DOHH2 (cell line): Measurements from ENCODE around the gene LYSMD4.

Experiments
- EZH2phosphoT487 ChIP-seq: fragments of 200-600 bp; sonication (generic); IDR thresholded peaks from 2 replicates; pipeline ENCODE4 v1.6.1; 2017; ENCODE audit warnings: borderline replicate concordance, mild to moderate bottlenecking, antibody characterized with exemption, low read length, moderate library complexity, mixed read lengths
- TF ChIP-seq, protein P1 (sequence below): fragments of 200-600 bp; sonication (generic); IDR thresholded peaks from one replicate; pipeline ENCODE4 v1.5.1; 2014; ENCODE audit warnings: antibody characterized with exemption, mild to moderate bottlenecking, low read depth, low read length; ENCODE audit not compliant: poor library complexity, severe bottlenecking

GRCh38 chr15:99683000-99683670 lies 50.1 kb downstream of the LYSMD4 start:
- TF ChIP-seq, protein P1, sequence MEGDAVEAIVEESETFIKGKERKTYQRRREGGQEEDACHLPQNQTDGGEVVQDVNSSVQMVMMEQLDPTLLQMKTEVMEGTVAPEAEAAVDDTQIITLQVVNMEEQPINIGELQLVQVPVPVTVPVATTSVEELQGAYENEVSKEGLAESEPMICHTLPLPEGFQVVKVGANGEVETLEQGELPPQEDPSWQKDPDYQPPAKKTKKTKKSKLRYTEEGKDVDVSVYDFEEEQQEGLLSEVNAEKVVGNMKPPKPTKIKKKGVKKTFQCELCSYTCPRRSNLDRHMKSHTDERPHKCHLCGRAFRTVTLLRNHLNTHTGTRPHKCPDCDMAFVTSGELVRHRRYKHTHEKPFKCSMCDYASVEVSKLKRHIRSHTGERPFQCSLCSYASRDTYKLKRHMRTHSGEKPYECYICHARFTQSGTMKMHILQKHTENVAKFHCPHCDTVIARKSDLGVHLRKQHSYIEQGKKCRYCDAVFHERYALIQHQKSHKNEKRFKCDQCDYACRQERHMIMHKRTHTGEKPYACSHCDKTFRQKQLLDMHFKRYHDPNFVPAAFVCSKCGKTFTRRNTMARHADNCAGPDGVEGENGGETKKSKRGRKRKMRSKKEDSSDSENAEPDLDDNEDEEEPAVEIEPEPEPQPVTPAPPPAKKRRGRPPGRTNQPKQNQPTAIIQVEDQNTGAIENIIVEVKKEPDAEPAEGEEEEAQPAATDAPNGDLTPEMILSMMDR, result no peak
- TF ChIP-seq EZH2phosphoT487, result no peak
